ENCODE results near the gene CAPSL. TPM values are rescaled to one million over a fixed set of nuclear protein-coding genes. Genes with fewer than 3 reads are reported as not detected.

Gene CAPSL
- total RNA-seq, 4 donors from 2014 or later, result not detected

DNA sequence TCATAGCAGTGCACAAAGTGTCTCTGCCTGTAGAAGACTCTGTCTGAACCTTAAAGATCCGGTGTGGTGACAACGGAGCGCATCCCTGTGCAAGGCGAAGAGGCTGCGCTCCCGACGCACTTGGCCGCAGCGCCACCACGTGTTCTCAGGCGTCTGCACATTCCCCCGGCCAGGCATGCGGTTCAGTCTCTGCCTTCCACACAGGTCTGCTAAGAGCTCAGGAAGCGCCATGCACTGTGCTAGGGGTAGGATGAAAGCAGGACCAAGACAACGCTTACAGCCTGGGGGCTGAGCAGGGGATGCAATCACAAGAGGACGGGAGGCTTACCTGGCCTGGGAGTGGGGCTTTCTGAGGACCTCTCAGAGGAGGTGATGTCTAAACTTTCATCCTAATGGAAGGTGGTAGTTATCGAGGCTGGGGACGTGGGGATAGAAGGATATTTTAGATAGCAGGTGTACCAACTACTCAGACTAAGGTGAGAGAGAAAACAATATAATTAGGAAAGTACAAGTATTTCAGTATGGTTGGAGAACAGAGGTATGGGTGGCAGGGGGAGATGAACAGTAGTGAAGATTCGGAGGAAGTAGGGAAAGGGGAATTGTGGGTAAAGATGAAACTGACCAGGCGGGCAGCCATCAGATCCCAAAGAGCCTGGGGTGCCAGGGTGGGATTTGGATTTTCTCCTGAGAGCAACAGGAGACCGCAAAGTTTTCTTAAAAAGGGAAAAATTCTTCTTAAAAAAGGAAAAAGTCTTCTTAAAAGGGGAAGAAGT, 13.3 kb downstream of the CAPSL start:
- TF ChIP-seq, protein P1, sequence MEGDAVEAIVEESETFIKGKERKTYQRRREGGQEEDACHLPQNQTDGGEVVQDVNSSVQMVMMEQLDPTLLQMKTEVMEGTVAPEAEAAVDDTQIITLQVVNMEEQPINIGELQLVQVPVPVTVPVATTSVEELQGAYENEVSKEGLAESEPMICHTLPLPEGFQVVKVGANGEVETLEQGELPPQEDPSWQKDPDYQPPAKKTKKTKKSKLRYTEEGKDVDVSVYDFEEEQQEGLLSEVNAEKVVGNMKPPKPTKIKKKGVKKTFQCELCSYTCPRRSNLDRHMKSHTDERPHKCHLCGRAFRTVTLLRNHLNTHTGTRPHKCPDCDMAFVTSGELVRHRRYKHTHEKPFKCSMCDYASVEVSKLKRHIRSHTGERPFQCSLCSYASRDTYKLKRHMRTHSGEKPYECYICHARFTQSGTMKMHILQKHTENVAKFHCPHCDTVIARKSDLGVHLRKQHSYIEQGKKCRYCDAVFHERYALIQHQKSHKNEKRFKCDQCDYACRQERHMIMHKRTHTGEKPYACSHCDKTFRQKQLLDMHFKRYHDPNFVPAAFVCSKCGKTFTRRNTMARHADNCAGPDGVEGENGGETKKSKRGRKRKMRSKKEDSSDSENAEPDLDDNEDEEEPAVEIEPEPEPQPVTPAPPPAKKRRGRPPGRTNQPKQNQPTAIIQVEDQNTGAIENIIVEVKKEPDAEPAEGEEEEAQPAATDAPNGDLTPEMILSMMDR (IDR thresholded peaks at IDR 0.05), result no peak
- ATAC-seq (ENCODE audit: low FRiP score), result peak; percentile 77
- DNase-seq (ENCODE audit: low spot score), result peak; percentile 37

DNA sequence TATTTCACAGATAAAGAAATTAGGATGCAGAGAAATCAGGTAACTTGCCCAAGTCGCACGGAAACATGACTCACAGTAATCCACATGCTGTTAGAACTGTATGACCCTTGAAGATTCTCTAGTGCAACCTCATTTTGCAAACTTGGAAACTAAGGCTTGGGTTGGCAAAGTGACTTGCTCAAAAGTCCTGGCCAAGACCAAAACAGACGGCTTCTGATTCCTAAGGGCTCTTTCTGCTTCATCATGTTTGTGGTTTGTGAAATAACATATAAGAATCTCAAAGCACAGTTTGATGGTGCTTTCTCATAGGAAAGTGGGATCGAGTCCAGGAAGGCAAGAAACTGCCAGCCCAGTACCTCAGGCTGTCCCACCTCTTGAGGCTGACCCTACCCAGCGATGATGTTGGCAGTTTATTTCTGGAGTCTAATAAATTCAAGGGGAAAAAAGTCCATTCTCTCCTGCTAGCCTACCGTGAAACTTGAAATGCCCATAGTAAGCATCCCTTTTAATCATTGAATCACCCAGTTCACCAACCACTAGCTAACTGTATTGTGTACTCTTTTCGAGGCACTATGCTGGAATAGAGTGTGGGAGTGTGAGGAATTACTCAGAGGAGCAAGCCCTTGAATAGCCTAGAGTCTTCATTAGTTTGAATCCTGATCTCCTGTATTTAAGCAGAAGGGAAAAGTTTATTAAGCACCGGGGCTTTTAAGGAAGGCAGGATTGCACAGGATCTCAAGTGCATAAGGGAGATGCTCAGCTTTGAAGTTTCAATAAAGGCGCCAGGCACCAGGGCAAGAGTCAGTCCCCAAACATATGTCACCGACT, 14.1 kb downstream of the CAPSL start:
- ATAC-seq (ENCODE audit: low FRiP score), result no peak
- TF ChIP-seq, protein P1 (IDR thresholded peaks at IDR 0.05), result no peak
- DNase-seq (ENCODE audit: low spot score), result no peak

DNA sequence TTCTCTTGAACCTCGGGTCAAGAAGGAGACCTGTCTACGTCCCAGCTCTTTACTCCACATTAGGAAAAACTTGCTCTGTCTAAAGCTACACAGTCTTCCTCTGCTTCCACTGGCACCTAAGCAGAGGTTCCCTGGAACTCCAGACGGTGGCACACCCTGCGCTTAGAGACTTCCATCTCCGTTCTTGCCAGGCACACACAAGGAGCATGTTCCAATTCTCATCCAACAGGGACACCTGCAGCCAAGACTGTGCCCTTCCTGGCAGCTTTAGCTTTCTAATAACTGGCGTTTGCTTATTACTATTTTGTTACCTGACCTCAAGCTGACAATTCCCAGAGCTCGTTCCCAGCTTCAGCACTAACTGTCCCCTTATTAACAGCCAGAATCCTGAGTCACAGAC, 16.0 kb downstream of the CAPSL start:
- TF ChIP-seq, protein P1 (IDR thresholded peaks at IDR 0.05), result no peak
- DNase-seq (ENCODE audit: low spot score) (no peak), ATAC-seq (ENCODE audit: low FRiP score) (no peak)

DNA sequence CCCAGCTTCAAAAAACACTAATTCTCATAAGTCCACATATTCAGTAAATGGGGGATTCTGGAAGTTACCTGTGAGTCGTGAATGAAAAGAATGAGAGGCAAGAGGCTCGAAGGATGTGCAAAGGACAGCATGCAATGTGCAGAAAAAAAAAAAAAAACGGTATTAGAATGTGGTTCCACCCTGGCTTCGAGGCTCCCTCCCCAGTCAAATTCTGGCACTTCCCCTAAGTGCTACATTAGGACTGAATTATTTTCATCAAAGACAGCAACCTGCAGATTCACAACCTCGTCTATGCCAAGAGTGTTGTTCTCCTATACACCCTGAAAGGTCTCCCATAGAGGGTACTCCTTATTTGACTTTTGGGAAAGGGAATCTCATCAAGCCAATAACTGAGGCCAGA, 16.5 kb downstream of the CAPSL start:
- TF ChIP-seq, protein P1 (IDR thresholded peaks at IDR 0.05), result no peak
- ATAC-seq (ENCODE audit: low FRiP score) (no peak), DNase-seq (ENCODE audit: low spot score) (no peak)

GRCh38 chr5:35920890-35921289, 17.5 kb downstream of the CAPSL start:
- TF ChIP-seq, protein P1 (IDR thresholded peaks at IDR 0.05), result no peak
- ATAC-seq (ENCODE audit: low FRiP score), result no peak
- DNase-seq (ENCODE audit: low spot score), result no peak

- TF ChIP-seq, protein P1 (IDR thresholded peaks at IDR 0.05), result no peak
- DNase-seq (ENCODE audit: low spot score) (no peak), ATAC-seq (ENCODE audit: low FRiP score) (no peak)
These were observed 19.2 kb downstream of the CAPSL start for GRCh38 chr5:35919191-35919590.
